GM12801 (cell line): ENCODE measurements around the gene ARF1.

Experiments used
- TF ChIP-seq, protein P1 (sequence below): IDR thresholded peaks from one replicate; pipeline ENCODE4 v1.5.1; 2011; ENCODE audit warnings: control low read depth; ENCODE audit not compliant: insufficient read length; ENCODE audit errors: extremely low read depth

ARF1 gene

GRCh38 chr1:228085287-228085951, 2.9 kb downstream of the ARF1 start:
- TF ChIP-seq, protein P1, sequence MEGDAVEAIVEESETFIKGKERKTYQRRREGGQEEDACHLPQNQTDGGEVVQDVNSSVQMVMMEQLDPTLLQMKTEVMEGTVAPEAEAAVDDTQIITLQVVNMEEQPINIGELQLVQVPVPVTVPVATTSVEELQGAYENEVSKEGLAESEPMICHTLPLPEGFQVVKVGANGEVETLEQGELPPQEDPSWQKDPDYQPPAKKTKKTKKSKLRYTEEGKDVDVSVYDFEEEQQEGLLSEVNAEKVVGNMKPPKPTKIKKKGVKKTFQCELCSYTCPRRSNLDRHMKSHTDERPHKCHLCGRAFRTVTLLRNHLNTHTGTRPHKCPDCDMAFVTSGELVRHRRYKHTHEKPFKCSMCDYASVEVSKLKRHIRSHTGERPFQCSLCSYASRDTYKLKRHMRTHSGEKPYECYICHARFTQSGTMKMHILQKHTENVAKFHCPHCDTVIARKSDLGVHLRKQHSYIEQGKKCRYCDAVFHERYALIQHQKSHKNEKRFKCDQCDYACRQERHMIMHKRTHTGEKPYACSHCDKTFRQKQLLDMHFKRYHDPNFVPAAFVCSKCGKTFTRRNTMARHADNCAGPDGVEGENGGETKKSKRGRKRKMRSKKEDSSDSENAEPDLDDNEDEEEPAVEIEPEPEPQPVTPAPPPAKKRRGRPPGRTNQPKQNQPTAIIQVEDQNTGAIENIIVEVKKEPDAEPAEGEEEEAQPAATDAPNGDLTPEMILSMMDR = no peak

DNA sequence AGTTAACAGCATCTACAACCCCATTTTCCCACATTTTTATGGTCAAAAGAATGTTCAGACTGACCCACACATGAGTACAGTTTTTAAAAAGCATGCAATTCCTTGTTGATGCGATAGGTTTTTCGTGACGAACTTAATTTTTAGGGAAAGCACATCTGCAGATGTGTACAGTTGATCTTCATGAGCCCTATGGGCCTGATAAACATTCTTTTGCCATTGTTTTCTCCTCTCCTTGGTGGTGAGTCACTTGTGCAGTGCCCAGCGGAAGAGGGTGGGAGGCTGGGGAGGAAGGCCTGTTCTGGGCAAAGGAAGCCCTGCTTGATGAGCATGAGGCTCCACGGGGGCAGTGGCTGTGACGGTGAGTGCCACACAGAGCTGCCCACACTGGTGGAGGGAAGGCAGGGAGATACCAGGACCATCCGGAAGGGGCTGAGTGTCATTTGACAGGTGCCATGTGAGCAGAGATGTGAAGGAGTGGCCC, 5.3 kb downstream of the ARF1 start:
- TF ChIP-seq, protein P1 = no peak

GRCh38 chr1:228088586-228089498, 6.3 kb downstream of the ARF1 start:
- TF ChIP-seq, protein P1 = no peak

DNA sequence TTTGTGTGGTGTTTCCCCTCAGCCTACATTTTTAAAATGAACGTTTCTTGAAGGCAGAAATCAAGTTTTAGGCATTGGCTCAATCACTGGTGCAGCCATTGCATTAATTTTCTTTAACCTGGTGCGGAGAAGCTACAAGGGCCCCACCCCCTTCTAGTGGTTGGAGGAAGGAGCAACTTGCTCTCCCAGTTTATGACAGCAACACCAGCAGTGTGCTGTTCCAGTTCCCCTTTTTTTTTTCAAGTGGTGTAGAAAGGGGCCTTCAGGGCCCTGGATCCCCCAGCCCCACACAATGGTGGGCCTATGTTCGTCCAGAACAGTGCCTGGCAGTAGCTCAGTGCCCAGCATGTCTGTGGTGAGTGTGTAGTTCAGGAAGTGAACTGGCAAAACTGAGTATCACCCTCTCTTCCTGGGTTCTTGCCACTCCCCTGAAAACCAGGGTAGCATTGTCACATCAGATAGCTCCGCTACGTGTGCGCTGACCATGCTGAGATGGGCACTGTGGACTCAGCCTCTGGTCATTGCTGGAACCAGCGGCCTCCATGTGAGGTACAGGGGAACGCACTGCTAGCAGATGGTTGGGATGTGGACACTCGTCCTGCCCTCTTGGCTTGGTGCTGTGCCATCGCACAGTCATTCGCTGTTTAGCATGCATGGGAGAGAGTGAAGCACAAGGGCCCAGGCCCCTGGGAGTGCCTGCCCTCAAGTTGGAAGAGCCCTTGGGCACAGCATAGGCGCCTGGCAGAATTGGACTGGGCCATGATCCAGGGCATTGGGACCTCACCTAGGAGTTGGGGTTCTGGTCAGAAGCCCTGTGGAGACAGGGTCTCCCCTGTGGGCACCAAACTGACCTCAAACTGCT, 7.2 kb downstream of the ARF1 start:
- TF ChIP-seq, protein P1 = no peak

DNA sequence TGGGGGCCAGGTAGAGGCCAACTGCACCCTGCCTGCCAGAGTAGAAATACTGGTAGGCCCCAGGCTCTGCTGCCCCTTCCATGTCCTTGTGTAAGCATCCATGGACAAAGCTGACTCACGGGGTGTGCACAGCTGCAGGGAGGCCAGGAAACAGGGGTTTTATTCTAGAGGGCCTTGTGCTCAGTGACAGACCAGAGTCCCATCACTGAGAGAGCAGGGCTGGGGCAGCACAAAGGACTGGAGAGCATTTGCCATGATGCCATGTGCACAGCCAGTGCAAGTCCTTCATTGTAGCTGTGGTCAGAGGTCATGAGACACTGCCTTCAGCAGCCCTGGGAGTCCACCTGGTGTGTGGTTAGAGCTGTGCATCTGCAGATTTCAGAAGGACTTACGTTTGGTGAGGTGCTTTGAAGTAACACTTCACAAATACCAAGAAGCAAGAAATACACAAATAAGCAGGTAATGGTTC, 8.1 kb downstream of the ARF1 start:
- TF ChIP-seq, protein P1 = no peak

- TF ChIP-seq, protein P1 = no peak
These were observed 8.6 kb downstream of the ARF1 start for GRCh38 chr1:228091084-228091483.
